ENCODE results near the gene GZMM.

Gene GZMM

DNA sequence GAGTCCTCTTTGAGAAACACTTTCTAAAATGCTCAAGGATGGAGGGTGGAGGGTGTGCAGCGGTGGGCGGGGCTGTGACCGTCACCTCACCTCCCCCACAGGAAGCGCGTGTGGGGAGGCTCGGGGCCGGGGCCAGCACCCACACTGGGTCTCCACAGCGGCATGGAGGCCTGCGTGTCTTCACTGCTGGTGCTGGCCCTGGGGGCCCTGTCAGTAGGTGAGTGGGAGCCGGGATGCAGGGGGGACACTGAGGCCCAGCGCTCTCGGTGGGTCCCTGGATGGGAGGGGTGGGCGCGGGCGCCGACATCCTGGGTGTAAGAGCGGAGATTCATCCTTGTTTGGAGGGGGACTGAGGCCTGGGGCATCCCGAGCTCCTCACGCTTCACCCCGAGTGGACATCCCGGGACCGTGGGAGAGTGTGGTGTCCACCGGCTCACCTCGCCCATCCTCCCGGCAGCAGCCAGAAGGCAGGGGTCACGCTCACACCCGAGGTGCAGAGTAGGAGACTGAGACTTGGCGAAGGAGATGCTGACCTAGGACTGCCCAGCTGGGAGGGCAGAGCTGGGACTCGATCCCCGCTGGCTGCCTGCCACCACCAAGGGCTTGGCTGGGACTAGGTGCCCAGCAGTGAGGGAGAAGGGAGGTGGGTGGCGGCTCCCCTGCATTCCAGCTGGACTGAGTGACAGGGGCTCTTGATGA, at the start of gene GZMM:
Gene GZMM, plus strand, starts transcription at position 144 of the 699 bp plus-strand sequence. Its CDS starts 19 bp downstream, at position 163.
- DNase-seq = no peak

GRCh38 chr19:494171-495080, 49.4 kb upstream of the GZMM start:
- no peak for DNase-seq

DNA sequence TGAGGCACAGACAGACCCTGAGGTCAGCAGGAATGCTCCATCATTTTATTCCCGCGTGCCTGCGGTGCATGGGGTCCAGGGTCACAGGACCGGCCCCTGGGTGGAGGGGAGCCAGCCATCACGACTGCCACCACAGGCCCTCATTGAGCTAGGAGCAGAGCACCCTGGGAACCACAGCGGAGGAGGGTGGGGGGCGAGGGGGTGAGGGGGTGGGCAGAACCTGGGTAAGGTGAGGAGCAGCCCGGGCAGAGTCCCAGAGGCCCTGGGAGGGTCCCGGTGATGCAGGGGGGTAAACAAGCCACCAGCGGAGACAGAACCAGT, 48.8 kb upstream of the GZMM start:
- DNase-seq = no peak

GRCh38 chr19:495402-496111, 48.3 kb upstream of the GZMM start:
- no peak for DNase-seq

- no peak for DNase-seq
Observed at GRCh38 chr19:496112-496665, 47.7 kb upstream of the GZMM start, which contains the start of gene MADCAM1. Gene MADCAM1, plus strand, starts transcription at chr19:496486. Its CDS starts 14 bp downstream, at chr19:496500.

DNA sequence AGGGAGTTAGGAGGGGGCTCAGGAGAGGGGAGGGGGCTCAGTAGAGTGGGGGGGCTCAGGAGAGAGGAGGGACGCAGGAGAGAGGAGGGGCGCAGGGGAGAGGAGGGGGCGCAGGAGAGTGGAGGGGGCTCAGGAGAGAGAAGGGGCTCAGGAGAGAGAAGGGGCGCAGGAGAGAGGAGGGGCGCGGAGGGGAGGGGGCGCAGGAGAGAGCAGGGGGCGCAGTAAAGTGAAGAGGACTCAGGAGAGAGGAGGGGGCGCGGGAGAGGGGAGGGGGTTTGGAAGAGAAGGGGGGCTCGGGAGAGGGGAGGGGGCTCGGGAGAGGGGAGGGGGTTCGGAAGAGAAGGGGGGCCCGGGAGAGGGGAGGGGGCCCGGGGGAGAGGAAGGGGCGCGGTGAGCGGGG, 46.9 kb upstream of the GZMM start:
- no peak for DNase-seq

- no peak for DNase-seq
Observed at GRCh38 chr19:497491-497868, 46.4 kb upstream of the GZMM start.

GRCh38 chr19:497869-498510, 45.9 kb upstream of the GZMM start:
- DNase-seq = no peak

- DNase-seq = no peak
Observed at GRCh38 chr19:498511-498891, 45.4 kb upstream of the GZMM start.

- DNase-seq = no peak
Observed at GRCh38 chr19:498977-499623, 44.8 kb upstream of the GZMM start.

GRCh38 chr19:501646-502045, 42.2 kb upstream of the GZMM start:
- no peak for DNase-seq

DNA sequence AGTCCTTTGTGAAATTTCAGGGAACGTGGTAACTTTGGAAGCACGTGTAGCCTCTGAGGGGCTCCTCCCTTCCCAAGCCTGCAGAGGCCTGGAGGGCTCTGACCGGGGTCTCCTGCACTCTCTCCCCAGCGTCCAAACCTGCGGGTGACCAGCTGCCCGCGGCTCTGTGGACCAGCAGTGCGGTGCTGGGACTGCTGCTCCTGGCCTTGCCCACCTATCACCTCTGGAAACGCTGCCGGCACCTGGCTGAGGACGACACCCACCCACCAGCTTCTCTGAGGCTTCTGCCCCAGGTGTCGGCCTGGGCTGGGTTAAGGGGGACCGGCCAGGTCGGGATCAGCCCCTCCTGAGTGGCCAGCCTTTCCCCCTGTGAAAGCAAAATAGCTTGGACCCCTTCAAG, 39.2 kb upstream of the GZMM start:
- DNase-seq = no peak

DNA sequence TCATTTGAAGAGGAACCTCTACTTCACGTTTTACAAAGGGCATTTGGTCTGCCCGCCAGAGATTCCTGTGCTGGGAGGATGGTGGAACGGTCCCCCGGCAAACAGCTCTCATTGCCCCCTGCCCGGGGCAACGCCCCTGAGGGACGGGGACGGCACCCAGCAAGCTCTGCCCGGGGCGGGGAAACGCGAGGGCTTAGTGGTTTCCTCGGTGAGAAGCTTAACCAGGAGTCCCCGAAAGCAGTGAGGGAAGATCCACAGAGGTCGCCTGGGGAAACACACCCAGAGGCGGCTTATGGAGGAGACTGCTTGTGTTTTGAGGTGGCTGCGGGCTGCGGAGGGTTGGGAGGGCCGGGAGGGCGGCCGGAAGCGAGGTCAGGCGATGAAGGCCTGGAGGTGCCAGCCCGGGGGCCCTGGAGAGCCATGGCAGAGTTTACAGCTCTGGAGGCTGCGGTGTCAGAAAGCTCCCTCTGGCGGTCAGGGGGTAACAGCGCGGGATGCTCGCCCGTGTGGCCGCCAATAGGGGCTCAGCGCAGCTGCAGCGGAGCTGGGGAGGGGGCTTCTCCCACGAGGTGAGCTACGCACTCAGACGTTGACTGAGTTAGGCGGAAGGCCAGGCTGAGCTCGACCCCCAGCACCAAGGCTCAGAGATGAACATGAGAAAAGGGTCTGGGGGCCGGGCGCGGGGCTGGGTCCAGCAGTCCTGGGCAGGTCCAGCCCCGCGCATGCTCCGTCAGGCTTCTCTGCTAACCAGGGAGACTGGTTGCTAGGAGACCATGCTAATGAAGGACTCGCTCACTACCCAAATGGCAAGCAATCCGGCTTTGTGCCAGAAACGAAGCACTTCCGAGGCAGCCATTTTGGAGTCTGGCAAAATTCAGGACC, 37.2 kb upstream of the GZMM start:
- DNase-seq = peak; percentile 91

GRCh38 chr19:507286-508203, 36.3 kb upstream of the GZMM start, which contains the start of gene TPGS1:
Gene TPGS1, plus strand, starts transcription at chr19:507497. Its CDS starts 10 bp downstream, at chr19:507507.
- peak; percentile 97 for DNase-seq

DNA sequence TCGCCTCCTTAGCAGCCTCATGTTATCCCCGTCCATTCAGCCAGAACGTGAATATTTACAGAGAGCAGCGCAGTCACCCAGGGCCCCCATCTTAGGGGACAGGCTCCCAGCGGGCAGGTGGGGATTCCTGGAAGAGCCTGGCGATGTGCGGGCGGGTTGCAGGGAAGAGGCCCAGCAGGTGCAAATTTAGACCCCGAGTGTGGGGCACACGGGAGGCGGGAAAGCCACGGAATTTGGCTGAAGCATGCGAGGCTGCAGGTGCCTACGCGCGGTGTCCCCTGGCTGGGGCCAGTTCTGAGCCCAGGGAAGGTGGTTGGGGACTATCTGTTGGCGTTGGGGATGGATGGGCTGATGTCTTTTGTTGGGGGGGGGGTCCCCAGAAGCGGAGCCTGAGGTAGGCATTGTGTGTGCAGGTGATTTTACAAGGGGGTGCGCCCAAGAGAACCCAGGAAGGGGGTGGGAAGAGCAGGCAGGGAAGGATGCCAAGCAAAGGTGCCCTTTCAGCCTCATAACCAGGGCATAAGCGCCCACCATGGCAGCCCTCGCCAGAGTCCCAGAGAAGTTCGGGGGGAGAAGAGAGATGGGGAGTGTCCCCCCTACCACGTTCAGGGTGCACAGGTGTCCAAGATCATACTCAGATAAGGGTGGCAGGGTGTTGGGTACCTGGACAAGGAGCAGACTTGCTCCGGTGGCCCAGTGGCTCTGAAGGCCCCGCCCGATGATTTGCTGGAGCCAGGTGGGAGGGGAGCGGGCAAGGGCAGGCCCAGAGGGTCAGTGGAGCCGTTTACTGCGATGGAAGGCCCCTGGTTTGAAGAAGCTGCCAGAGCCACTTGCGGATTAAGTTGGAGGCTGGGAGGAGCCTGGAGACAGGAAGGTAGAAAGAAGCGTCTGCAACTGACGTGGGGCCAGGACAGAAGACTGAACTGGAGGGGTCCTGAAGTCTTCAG, 35.4 kb upstream of the GZMM start:
- no peak for DNase-seq

- peak; percentile 84 for DNase-seq
Observed at GRCh38 chr19:510606-511100, 33.2 kb upstream of the GZMM start.

- peak; percentile 72 for DNase-seq
Observed at GRCh38 chr19:511101-511851, 32.6 kb upstream of the GZMM start.

All from GDM1 (cell line).